Body of pancreas (tissue), 4 donors: ENCODE results near the gene UMAD1. TPM values are rescaled to one million over a fixed set of nuclear protein-coding genes. Genes with fewer than 3 reads are reported as not detected.

Source experiments
- ATAC-seq: fragments of 150-250 bp; one replicate; pipeline ENCODE4 v1.9.1; 2016
- DNase-seq, 4 donors: peaks; one replicate each; pipeline ENCODE4 v3.0.0-alpha.2; 2019
- H3K27ac ChIP-seq, 4 donors: fragments of 200-600 bp; sonication (generic); 1 replicate in 3 of 4; 2 replicates in 1 of 4; pipeline versions ENCODE4 v1.5.1 to v1.6.1; 2016 to 2019; ENCODE audit warnings: mild to moderate bottlenecking in 1 of 4, mixed read lengths in 1 of 4, moderate library complexity in 1 of 4
- H3K27me3 ChIP-seq, 2 donors: fragments of 200-600 bp; sonication (generic); one replicate each; pipeline ENCODE4 v1.6.0; 2016; ENCODE audit warnings: mild to moderate bottlenecking in 1 of 2
- H3K36me3 ChIP-seq, 2 donors: fragments of 200-600 bp; sonication (generic); replicated peaks in 1 of 2; 2 replicates each; pipeline ENCODE4 v1.5.1; 2016; ENCODE audit warnings: low read depth in 2 of 2; ENCODE audit not compliant: insufficient read depth in 1 of 2
- H3K4me1 ChIP-seq: fragments of 200-600 bp; sonication (generic); one replicate; pipeline ENCODE4 v1.6.0; 2016
- H3K4me3 ChIP-seq, 2 donors: fragments of 200-600 bp; sonication (generic); 1 replicate in 1 of 2; 2 replicates in 1 of 2; pipeline ENCODE4 v1.5.1; 2016 to 2019
- H3K9me3 ChIP-seq, 3 donors: fragments of 200-600 bp; sonication (generic); 1 replicate in 2 of 3; 2 replicates in 1 of 3; pipeline ENCODE4 v1.5.1; 2016
- CTCF ChIP-seq, 7 experiments: fragments of 450-650 bp in 4 of 7; fragments of 200-600 bp in 3 of 7; sonication (generic) in 3 of 7; IDR thresholded peaks; one replicate each; pipeline ENCODE4 v1.5.1; 2016 to 2019; ENCODE audit warnings: antibody characterized with exemption in 7 of 7
- POLR2A ChIP-seq, 3 donors: fragments of 450-650 bp; IDR thresholded peaks; one replicate each; pipeline ENCODE4 v1.6.1; 2016; ENCODE audit warnings: antibody characterized with exemption in 3 of 3, mild to moderate bottlenecking in 2 of 3
- WGBS, 2 donors: methylation state at CpG; one replicate each; pipeline ENCODE4 v1.1.5; 2017; 5-methylcytosine and 5-hydroxymethylcytosine counted together
- intact Hi-C: fragments of 100-400 bp; cut with DNase I; formaldehyde crosslinking; loops from one replicate; pipeline ENCODE4 v1.15.1; 2023
- total RNA-seq, 2 donors: library from RNA; depleted of rRNA; stranded (reverse); fragments of >200 nt; gene quantifications; one replicate each; pipeline ENCODE4 v1.1.0, GENCODE V29; 2016

The UMAD1 gene
- total RNA-seq, 2 donors from 2014 or later, result 15.8 to 34.8 TPM

GRCh38 chr7:7773334-7774309, 133.1 kb downstream of the UMAD1 start:
- Histone ChIP-seq H3K36me3 (no peaks in the 10 kb centered on the region), H3K27ac (no peak overlapping the region), H3K4me1 (no peaks in the 10 kb centered on the region), H3K9me3 (no peaks in the 10 kb centered on the region), H3K4me3 (no peak overlapping the region), H3K27me3 (no peaks in the 10 kb centered on the region)
- intact Hi-C loops, result no loop called here
- WGBS, 2 donors, result 80 to 88% methylated on average over 3 of the region's 3 CpGs
- DNase-seq, result no peak
- ATAC-seq, result no peak
- TF ChIP-seq CTCF (IDR thresholded peaks at IDR 0.05) (no peak), POLR2A (IDR thresholded peaks at IDR 0.05) (no peak)

GRCh38 chr7:7779888-7780287, 139.3 kb downstream of the UMAD1 start:
- DNase-seq (no peak), ATAC-seq (no peak)
- no peak for TF ChIP-seq CTCF (IDR thresholded peaks at IDR 0.05)
- no peak for TF ChIP-seq POLR2A (IDR thresholded peaks at IDR 0.05)
- no peaks in the 10 kb centered on the region for H3K4me1 ChIP-seq
- WGBS, 2 donors, result 71 to 73% methylated on average over 1 of the region's 1 CpG
- H3K4me3 ChIP-seq, result no peak overlapping the region
- H3K27ac ChIP-seq, result no peak overlapping the region
- no peaks in the 10 kb centered on the region for H3K9me3 ChIP-seq
- H3K27me3 ChIP-seq, result no peaks in the 10 kb centered on the region
- no peaks in the 10 kb centered on the region for H3K36me3 ChIP-seq
- intact Hi-C loops, result no loop called here

GRCh38 chr7:7783001-7783400, 142.4 kb downstream of the UMAD1 start:
- Histone ChIP-seq H3K27me3 (no peaks in the 10 kb centered on the region), H3K4me1 (no peaks in the 10 kb centered on the region), H3K27ac (no peak overlapping the region), H3K36me3 (no peaks in the 10 kb centered on the region), H3K9me3 (no peaks in the 10 kb centered on the region), H3K4me3 (no peak overlapping the region)
- ATAC-seq (no peak), DNase-seq (no peak)
- WGBS, 2 donors, result 100% methylated on average over 1 of the region's 1 CpG
- intact Hi-C loops, result no loop called here
- TF ChIP-seq CTCF (IDR thresholded peaks at IDR 0.05) (no peak), POLR2A (IDR thresholded peaks at IDR 0.05) (no peak)

GRCh38 chr7:7785344-7785973, 144.9 kb downstream of the UMAD1 start:
- Histone ChIP-seq H3K27me3 (no peaks in the 10 kb centered on the region), H3K4me1 (no peaks in the 10 kb centered on the region), H3K27ac (no peak overlapping the region), H3K4me3 (no peak overlapping the region), H3K36me3 (no peaks in the 10 kb centered on the region), H3K9me3 (no peaks in the 10 kb centered on the region)
- 93 to 95% methylated on average over 6 of the region's 6 CpGs for WGBS, 2 donors
- intact Hi-C loops, result no loop called here
- ATAC-seq (no peak), DNase-seq (no peak)
- TF ChIP-seq POLR2A (IDR thresholded peaks at IDR 0.05) (no peak), CTCF (IDR thresholded peaks at IDR 0.05) (no peak)
